COLO668 (cell line): Measurements from ENCODE around the gene FAM240A.

Source experiments
- DNase-seq: peaks from one replicate; lab custom pipeline; 2025; ENCODE audit not compliant: unreplicated experiment; lab: John Stamatoyannopoulos, UW

FAM240A gene

DNA sequence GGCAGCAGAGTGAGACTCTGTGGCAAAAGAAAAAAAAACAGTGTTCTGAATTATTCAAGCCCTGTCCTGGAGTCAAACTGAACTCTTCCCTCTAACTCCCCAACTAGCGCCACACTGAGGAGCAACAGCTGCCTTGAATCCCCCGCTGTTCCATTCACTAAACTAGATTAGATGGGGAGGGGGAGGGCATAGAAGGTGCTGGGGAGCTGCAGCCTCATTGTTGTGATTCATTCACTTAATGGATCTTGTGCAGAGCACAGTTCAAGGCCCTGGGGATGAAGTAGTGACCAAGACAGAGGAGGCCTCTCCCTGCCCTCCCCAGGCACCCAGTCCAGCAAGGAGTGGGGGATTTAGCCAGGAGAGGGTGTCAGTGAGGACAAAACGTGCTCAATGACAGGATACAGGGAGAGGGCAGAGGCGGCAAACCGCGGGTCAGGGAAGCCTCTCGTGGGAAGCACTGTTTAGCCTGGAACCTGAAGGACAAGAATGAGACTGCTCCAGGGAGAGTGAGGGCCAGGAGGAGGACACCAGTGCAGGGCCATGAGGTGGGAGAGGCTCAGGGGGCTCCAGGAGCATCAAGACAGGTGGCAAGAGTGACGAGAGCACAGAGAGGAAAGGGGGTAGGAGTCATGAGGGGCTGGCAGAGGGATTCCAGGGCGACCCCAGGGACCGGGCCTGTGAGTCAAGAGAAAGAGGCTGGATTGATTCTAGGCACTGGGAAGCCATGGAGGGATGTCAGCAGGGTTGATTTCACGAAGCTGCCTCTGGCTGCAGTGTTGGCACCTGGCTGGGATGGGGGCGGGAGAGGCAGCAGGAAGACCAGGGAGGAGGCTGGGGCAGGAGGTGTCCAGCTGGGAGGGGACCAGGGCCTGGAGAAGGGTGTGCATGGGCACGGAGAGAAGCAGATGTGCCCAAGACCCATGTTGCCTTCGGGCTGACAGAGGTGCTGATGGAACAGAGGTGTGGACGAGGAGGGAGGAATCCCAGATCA, 49.7 kb downstream of the FAM240A start:
- no peak for DNase-seq

GRCh38 chr3:46662771-46663551, 50.6 kb downstream of the FAM240A start:
- DNase-seq, result peak; percentile 27

- DNase-seq, result peak; percentile 71
These were observed 51.3 kb downstream of the FAM240A start for GRCh38 chr3:46663591-46664135.

GRCh38 chr3:46664188-46664970, 52.1 kb downstream of the FAM240A start:
- no peak for DNase-seq

DNA sequence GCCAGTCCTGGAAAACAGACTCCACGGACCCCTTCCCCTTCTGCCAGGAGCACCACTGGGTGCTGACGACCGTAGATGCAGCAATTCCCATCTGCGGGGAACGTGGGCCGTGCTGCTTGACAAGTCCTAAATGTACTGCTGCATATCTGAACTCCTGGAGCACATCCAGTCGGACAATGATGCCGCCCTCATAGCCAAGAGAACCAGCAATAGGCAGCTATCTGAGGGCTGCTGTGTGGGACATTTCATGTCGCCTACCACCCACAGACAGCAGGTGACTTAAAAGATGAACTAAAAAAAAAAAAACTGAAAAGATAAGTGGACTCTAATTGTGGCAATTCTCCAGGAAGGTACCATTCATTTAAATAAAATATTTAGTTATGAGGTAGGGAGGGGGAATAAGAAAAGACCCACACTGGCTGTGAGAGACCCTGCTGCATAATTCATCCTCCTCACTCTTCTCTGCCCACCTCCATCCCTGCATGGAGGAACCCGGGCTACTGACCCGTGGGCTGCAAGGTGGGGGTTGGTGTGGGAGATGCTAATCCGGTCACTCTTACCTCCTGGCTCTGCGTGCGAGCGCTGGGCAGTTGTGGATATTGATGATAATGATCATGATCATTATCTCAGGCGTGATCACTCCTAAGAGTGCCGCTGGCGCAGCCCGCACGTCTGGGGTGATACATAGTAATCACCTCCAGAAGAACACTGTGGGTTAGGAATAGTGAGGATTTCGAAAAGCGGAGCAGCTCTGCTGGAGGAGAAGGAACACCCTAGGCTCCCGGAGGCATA, 52.8 kb downstream of the FAM240A start:
- no peak for DNase-seq

DNA sequence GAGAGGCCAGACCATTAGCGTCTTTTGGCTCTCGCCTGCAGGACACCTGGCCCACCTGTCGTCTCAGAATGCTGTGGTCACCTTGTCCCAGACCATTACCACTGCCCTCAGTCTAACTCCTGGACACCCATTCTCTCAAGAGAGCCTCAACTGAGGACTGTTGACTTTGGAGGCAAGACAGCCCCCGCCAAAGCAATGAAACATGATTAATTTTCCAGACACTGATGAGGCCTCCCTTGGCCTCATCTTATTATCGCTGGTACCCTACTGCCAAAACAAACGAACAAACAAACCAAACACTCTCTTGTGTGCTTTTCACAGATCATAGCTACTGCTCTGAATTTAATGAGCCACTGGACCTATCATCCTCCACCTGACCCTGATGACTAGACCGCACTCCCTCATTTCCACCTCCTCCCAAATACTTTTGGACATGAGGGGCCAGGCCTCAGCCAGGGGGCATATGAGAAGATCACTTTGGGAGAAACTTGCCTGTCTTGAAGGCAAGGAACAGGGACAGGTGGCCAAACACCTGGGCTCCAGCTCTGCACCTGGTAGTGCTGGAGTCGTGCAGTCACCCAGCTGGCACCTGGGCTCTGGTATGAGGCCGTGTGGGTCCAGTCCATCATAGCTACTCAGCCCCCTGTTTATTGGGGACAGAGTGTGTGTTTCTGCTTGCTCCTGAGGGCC, 53.6 kb downstream of the FAM240A start:
- DNase-seq, result peak; percentile 49

GRCh38 chr3:46666453-46666845, 54.1 kb downstream of the FAM240A start:
- DNase-seq, result no peak

DNA sequence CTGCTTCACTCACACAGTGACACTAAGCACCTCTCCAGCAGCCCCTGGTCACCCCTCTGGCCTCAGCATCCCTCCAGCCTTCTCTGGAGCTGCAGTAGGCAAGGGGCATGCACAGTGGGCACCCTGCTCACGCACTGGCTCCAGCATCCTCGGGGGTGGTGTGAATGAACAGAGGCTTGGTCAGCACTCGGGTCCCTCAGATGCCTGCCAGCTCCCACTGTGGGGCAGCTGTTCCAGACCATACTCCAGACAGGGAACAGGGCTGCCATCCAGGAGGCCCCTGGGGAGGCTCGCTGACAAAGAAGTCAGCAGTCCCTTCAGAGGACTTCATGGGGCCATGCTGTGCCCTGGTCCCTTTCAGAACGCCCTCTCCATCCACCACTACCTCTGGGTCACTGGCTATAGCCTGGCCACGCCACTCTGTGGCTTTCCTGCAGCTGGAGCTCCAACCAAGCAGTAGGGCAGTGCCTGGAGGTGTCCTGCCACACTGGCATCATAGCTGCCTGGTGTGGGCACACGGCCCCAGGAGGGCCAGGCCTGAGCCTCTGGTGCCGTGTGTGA, 54.8 kb downstream of the FAM240A start:
- DNase-seq, result no peak

GRCh38 chr3:46667657-46668056, 55.3 kb downstream of the FAM240A start:
- DNase-seq, result no peak

- DNase-seq, result no peak
These were observed 55.8 kb downstream of the FAM240A start for GRCh38 chr3:46668116-46668515.

DNA sequence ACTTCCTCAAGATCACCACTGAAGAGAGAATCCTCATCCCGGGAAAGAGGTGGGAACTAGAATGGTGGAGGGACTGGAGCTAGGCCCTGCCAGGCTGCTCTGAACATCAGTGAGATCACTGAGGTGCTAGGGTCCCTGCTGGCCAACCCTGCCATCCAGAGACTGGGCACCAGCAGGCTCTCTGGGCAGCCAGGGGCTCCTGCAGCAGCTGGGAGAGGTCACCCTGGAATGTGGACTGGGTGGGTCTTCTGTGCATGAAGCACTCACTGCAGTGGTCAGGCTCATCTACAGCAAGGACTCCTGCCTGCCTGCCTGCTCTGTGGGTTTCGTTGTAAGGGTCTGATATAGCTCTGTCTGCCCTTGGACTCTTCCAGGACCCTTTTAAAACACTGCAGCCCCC, 56.3 kb downstream of the FAM240A start:
- no peak for DNase-seq

- no peak for DNase-seq
These were observed 57.1 kb downstream of the FAM240A start for GRCh38 chr3:46669191-46669999.

- no peak for DNase-seq
These were observed 57.9 kb downstream of the FAM240A start for GRCh38 chr3:46670000-46670890.

DNA sequence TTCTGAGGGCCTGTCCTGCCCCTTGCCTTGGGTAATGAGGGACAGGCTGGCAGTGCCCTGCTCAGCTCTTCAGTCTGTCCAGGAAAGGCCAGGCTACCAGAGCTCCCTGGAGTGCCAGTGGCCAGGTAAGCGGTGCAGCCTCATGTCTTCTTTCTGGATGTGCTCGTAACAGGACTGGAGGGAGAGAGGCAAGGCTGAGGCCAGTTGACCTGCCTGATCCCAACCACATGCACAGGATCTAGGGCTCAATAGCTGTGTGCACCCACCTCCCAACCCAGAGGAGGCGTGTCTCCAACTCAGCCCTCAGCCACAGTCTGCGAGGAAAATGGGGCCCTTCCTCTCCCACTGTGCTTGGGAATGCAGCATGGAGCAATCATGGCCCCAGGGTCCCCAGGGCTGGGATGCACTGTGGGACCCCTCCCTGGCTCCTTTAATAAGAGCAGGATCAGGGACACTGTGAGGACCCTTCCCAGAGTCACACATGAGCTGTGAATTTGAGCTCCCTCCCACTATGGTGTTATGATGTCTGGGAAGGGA, 58.6 kb downstream of the FAM240A start:
- no peak for DNase-seq

GRCh38 chr3:46671541-46672348, 59.4 kb downstream of the FAM240A start:
- no peak for DNase-seq

- DNase-seq, result no peak
These were observed 60.0 kb downstream of the FAM240A start for GRCh38 chr3:46672349-46672695.
